Measurements from ENCODE around the gene APOL2.
"Not testable (repeated sequence)": the region's sequence is repeated elsewhere in the genome, so short reads cannot be mapped to it uniquely, and the experiment has no call there.

The APOL2 gene

DNA sequence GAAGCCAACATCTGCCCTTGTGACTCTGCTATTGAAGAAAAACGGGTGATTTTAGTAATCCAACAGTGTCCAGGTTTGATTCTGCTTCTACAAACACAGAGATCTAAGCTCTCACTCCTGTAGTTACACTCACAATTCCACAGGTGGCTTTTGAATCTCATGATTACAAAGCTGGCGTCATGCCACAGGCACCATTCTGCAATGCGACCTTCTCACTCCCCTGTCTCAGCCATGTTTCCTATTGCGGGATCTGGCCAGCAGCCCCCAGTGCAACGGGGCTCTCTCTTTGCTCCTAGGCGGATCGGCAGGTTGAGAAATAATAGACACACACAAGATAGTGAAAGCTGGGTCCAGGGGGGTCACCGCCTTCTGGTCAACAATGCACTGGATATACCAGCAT is 36.4 kb downstream of the APOL2 start:
- in situ Hi-C loops (cut with MboI; ENCODE audit: low sequenced_read_pairs), result not testable (repeated sequence)

DNA sequence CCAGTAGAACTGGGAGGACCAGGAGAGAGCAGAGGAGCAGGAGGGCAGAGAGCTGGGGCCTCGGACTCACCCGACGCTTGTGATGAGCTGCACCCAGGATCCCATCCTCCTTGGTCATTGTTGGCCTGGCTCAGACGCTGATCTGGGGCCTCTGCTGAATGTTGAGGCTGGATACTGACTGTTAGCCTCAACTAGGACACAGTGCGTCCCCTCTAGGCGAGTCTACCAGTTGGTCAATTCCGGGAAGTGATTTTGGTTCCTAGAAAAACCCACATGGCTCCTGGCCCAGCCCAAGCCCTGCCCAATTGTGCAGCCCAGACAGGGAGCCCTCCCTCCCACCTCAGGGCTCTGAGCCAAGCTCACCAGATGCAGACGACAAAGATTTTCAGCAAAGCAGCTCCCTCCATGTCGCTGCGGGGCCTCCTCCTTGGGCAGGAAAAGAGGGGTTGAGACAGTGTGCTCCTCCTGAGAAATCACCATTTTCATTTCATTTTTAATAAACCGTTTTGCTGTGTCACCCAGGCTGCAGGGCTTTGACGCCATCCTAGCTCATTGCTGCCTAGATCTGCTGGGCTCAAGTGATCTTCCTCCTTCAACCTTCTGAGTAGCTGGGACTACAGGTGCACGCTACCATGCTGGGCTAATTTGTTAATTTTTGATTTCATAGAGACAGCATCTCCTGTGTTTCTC is 37.6 kb downstream of the APOL2 start, which contains the start of gene APOL4:
Gene APOL4 (minus strand): TSS at position 180 of the 690 bp plus-strand sequence. CDS start 75 bp downstream, at position 105.
- in situ Hi-C loops (cut with MboI; ENCODE audit: low sequenced_read_pairs), result no loop called here

DNA sequence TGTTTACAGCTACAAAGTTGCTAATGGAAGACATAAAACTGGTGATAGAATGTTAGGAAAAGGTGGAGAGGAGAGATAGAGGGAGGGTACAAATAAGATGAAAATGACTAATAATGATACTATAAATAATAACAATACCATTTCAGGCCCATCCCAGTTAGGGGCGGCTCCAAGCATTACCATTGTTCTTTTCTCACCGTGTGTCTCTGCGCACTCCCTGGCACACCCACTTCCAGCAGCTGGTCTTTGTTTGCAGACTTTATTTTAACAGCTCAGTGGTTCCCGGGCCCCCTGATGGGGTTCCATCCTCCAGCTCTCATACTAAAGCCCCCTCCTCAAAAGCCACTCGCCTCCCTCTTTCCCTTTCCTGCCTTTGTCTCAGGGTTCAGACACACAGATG is 38.3 kb downstream of the APOL2 start:
- in situ Hi-C loops (cut with MboI; ENCODE audit: low sequenced_read_pairs), result not testable (repeated sequence)

DNA sequence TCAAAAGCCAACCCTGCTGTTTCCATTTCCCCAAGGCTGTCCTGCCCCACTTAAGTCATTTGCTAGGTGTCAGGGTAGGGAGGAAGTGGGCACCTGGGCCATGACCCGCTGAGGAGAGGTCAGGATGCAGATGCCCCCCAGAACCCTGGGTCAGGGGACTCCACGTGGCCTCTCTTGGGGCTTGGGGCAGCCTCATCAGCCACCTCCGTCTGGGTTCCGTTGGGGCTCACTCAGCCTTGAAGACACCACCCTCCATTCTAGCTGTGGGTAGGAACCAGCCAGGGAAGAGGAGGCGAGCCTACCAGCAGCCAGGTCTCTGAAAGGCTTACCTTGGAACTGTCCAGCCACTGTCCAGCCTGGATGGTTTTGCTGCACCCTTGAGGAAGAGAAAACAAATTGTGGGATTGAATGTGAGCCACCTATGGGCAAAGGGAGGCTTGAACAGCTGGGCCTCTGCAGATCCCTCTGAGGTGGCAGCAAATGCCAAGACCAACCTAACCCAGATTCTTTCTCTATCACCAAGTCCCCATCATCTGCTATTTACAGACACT is 40.3 kb downstream of the APOL2 start:
- in situ Hi-C loops (cut with MboI; ENCODE audit: low sequenced_read_pairs), result loop anchor here (10.0 kb wide), 1 partner anchor 286 kb away; the partner anchor contains the start of gene TXN2

DNA sequence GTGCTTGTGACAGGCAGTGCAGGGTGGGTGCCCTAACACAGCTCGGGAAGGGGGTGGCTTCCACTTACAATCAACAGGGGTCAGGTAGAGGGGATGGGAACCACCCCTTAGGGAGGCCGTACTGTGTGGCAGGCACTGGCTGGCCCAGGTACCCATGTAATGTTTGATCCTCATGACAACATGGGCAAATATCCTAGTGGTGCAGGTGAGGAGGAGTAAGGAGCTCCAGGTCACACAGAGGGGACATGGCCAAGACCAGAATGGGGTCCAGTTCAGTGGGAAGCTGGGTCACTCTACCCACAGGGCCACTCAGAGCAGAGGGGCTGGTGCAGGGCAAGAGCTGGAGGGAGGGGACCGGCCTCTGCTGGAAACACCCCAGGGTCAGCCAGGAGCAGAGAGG is 40.8 kb downstream of the APOL2 start:
- in situ Hi-C loops (cut with MboI; ENCODE audit: low sequenced_read_pairs), result loop anchor here (10.0 kb wide), 1 partner anchor 286 kb away; the partner anchor contains the start of gene TXN2

DNA sequence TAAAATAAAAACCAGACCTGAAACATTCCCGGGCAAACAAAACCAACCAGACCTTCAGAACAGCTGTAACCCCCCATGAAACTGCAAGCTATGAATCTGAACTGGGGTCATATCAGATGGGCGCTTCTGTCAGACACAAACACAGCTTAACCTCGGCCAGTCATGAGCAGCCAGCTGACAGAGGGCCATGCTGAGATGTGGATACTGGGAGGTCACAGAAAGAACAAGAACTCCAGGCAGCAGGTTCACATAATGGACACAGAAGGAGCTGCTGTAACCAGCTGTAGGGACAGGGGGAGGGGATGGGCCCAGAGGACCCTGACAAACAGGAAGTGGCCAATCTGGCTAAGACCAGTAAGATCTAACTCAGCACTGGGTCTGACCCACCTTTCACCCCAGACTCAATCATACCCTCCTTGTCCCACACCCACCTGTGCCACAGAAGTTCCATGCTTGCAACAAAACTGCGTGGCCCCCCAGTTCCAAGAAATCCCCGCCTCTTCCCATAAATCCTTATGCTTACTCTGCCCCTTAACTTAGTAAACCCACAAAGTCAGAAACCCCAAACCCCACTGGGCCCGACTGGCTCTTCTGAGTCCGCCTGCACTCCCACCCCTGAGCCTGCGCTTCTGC is 41.7 kb downstream of the APOL2 start:
- in situ Hi-C loops (cut with MboI; ENCODE audit: low sequenced_read_pairs), result loop anchor here (10.0 kb wide), 1 partner anchor 287 kb away; the partner anchor contains the start of gene TXN2

DNA sequence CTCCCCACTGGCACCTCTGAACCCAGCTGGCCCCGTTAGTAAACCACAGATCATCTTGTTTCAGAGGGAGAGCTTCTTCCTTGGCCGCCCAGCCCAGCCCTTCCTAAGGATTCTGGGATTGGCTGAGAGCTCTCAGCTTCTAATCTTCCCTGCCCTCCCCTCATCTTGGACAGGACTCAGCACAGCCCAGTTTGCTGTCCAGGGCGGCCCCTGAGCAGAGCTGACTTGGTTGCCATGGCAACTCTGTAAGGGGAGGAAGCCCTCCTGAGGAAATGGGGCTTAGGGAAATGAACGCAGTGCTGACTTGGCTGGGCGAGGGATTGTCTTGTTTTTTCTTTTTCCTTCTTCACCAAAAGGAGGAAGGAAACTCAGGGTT is 42.3 kb downstream of the APOL2 start:
- in situ Hi-C loops (cut with MboI; ENCODE audit: low sequenced_read_pairs), result loop anchor here (10.0 kb wide), 1 partner anchor 288 kb away; the partner anchor contains the start of gene TXN2

DNA sequence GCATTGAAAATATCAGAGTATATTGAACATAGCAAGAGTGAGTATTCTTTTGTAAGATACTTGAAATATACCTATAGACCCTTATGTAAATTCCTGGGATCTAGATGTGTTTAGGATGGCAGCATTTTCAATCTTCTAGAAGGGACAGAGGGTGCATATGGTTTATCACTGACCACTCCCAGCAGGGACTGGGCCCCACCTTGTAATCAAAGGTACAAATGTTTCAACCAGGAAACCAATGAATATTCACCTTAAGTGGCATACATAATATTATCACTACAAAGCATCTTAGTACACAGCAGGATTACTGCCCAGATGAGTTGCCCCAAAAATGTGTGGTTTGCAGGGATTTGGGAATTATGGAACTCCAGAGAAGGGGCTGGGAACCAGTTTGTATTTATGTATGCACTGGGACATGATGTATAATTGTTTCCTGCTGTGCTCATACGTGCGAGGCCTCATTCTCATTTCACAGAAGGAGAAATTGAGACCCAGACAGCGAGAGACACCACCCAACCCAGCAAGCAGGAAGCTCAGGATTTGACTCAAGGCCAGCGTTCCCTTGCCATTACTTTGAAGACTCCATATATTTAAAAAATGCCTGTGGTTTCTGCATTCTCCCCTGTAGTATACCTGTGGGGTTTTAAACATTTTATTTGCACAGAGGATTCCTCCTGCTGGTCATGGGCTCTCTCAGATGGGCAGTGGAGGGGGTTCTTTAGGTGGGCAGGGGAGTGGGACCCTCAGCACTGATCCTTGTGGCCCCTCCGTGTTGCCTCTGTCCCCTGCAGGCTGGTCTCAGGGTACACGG is 42.9 kb downstream of the APOL2 start:
- in situ Hi-C loops (cut with MboI; ENCODE audit: low sequenced_read_pairs), result loop anchor here (10.0 kb wide), 1 partner anchor 288 kb away; the partner anchor contains the start of gene TXN2

DNA sequence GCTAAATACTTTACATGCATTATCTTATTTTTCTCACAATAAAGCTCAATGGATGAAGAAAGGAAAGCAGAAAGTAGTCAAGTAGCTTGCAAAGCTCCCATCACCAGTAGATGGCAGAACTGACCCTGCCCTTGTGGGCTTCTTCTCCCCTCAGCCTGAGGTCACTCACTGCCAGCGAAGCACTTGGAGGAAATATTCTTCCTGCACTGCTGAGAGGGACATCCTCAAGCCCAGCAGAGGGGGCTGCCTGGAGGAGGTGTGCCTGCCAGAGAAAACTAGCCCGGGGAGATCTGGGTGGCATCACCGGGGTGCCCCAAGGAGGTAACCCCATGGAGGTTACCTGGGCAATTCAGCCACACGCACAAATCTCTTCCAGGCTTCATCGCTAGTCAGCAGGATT is 44.4 kb downstream of the APOL2 start:
- in situ Hi-C loops (cut with MboI; ENCODE audit: low sequenced_read_pairs), result loop anchor here (10.0 kb wide), 1 partner anchor 290 kb away; the partner anchor contains the start of gene TXN2

DNA sequence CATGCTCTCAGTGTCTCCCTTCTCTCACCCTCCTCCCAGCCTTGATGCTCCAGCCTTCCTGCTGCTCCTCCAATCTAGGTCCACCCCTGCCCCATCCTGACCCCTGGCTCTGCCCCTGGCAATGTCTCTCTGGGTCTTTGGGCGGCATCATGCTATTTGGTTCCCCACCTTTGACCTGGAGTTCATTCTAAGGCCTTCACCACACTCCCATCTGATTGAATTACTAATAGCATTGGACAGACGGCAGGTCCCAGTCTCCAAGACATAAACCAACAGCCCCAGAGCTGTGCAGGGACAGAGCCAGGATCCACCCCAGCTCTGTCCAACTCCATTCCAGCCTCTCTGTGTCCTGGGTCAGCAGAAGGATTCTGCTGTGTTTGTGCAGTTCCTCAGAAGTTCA is 44.9 kb downstream of the APOL2 start:
- in situ Hi-C loops (cut with MboI; ENCODE audit: low sequenced_read_pairs), result loop anchor here (10.0 kb wide), 1 partner anchor 290 kb away; the partner anchor contains the start of gene TXN2

DNA sequence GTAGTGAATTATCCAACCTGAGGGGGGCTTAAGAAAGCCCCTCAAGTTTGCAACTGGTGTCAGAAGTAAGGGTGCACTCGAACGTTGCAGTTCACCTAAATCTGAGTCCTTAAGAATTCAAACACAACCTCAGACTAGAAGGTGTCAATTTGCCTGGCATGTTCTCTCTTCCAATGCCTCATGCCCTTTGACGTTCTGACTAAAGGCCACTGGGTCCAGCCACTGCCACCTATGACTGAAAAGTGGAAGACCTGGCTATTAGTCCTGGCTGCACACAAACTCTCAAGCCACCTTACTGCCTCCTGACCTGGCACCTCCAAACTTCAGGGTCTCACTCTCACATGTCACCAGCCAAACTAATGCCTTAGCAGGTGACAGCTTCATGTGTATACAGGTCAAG is 45.8 kb downstream of the APOL2 start:
- in situ Hi-C loops (cut with MboI; ENCODE audit: low sequenced_read_pairs), result loop anchor here (10.0 kb wide), 1 partner anchor 291 kb away; the partner anchor contains the start of gene TXN2

DNA sequence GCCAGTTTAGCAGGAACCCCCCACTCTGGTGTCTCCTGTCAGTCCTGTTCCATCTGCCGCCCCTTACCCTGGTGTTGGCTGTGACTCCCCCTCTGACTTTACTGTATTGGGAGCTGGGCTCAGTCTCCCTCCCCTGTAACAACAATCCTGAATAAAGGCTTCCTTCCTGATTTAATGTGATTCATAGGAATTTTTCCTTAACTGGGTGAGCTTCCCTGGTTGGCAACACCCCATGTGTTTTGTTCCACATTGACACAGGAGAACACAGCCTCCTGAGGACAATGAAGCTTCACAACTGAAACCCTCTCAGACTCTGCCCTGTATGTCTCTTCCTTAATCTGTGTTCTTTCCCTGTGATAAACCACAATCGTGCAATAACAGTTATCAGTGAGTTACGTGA is 46.2 kb downstream of the APOL2 start:
- in situ Hi-C loops (cut with MboI; ENCODE audit: low sequenced_read_pairs), result loop anchor here (10.0 kb wide), 1 partner anchor 292 kb away; the partner anchor contains the start of gene TXN2

DNA sequence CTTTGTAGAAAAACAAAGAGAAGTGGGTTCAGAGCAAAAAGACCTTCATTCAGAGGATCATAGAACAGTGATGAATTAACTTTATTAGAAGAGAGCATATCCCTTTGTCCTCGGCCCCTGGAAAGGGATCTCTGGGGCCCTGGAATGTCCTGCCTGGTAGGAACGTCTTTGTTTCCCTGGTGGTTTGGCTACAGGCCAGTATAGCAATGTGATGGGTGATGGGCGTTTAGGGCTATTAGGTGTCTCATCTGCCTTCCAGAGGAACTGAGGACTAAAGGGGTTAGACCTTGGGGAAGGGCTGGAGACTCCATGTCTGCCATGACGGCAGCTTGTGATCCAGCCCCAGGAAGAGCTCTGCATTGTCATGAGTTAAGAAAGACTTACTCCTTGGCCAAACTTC is 46.8 kb downstream of the APOL2 start:
- in situ Hi-C loops (cut with MboI; ENCODE audit: low sequenced_read_pairs), result loop anchor here (10.0 kb wide), 1 partner anchor 292 kb away; the partner anchor contains the start of gene TXN2

DNA sequence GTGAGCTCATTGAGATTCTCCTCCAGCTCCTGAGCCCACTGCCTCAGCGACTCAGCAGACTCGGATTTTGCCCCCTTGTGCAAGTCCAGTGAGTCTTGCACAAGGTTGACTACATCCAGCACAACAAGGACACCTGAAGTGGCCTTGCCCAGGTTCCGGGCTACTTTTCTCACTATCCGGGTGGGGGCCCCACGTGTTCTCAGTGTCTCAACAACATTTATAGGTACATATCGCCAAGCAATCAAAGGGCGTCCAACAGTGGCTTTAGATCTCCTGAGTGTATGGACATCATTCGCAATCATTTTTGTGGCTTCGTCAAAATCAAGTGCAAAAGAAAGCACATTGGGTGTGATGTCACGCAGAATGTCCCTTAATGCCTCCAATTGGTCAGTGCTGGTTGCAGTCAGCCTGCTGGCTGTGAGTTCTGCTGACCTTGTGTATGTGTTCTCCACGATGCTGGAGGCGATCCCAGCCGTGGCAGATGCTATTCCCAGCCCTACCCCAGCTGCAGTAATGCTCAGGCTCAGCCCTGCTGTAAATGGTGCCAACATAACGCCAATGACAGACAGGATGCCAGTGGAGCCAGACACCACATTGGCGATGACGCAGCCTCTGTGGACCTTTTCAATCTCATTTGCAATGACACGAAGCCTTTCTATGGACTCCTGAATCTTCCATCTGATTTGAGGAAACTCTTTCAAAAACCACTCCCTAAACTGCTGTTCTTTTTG is 48.1 kb downstream of the APOL2 start:
- in situ Hi-C loops (cut with MboI; ENCODE audit: low sequenced_read_pairs), result loop anchor here (10.0 kb wide), 1 partner anchor 294 kb away; the partner anchor contains the start of gene TXN2

DNA sequence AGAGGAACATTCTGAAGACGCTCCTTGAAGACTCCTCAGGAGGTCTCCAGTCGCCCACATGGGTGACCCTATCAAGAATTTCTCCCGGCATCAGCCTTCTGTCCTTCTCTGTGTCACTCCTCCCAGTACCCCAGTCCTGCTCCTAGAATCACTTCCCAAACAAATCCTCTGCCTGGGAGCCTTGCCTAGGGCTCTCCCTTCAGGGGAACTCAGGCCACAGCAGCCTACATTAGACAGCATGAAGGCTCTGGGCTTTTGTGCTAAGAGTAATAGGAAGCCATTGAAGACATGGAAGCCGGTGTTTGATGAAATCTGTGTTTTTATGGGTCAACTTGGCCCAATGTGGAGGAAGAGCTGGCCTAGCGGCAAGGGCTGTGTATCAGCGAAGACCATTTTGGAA is 51.5 kb downstream of the APOL2 start:
- in situ Hi-C loops (cut with MboI; ENCODE audit: low sequenced_read_pairs), result not testable (repeated sequence)

DNA sequence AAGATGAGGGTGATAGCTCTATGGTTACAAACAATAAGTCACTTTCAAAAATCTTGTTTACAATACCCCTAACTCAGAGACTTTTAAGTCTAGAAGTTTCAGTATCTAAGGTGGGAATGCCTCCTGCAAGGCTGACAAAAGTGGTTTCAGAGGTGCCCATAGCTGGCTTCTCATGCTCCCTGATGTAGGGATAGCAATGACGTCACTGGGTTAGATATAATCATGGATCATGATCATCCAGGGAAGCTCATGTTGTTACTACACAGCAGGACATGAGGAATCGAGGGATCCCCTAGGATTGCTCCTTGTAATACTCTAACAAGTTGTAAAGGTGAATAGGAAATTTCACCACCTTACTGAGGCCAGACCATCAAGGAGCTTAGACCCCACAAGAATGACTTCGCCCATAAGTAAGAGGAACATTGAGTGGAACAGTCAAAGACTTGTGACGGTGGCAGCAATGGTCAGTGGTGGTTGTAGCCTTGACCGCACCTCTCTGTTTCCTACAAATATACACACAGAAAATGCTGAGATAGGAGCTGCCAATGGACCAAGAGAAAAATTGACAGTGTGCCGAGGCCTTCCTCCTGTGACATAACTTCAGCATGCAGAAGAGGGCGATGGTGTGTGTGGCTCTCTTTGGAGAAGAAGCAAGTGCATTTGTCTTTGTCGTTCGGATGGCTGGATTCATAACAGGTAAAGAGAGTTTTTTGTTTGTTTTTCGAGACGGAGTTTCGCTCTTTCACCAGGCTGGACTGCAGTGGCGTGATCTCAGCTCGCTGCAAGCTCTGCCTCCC is 53.3 kb downstream of the APOL2 start:
- in situ Hi-C loops (cut with MboI; ENCODE audit: low sequenced_read_pairs), result no loop called here

DNA sequence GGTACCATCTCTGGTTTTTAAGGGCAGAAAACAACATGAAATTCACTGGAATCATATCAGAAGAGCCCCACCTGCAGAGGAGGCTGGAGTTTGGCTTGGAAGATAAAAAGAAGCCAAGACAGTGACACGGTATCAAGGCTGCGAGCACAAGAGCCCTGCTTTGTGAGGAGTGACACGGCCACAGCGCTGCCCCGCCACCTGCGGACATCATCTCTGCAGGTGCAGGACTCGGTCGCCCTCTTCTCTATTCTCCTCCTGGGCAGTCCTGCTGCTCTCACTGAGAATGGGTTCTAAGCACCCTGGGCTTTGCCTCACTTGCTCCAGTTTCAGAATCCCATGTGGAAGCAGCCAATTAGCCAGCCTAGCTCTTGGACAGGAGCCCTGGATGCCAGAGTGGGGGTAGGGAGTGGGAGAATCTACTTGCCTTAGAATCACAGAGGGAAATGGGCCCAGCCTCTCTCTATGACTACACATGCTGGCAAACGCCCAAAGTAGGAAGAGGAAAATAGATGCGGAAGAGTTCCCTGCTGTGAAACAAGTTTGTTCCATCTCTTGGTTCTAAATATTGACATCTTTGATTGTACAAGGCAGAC is 54.8 kb downstream of the APOL2 start:
- in situ Hi-C loops (cut with MboI; ENCODE audit: low sequenced_read_pairs), result no loop called here

DNA sequence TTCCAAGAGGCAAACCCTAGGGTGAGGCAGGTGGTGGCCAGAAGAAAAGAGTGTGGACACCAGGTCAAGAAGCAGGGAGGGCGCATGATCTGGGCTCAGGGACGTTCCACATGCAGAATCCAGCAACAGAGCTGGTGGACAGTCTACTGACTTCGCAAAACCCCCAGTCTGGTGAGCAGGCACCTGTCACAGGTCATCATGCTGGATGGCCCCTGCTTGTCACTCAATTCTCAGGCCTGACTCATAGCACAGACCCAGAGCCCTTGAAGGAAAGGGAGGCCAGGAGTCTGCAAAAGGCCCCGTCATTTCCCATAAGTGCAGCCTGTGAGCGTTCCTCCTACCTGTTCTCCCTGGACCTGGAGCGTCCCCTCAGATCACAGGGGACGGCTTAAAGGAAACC is 55.9 kb downstream of the APOL2 start:
- in situ Hi-C loops (cut with MboI; ENCODE audit: low sequenced_read_pairs), result no loop called here

DNA sequence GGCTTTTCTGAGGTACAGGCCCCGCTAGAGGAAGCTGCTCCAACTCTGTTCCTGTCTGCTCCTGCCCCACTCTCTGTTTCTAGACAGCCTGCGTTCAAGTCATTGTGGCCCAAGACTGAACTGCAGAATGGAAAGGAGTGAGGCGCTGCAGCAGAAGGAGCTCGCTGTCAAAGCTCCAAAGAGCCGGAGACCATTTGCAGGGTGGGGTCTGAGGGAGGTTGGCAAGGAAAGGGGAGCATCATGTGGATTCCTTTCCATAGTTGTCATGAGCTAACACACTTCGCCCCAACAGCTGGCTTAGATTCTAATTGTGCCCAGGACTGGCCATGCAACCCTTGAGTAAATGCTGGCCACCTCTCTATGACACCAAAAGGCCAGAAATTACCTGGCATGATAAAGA is 56.5 kb downstream of the APOL2 start:
- in situ Hi-C loops (cut with MboI; ENCODE audit: low sequenced_read_pairs), result no loop called here
